GM18868 (cell line): ENCODE results near the gene NINJ2.
A peak's percentile ranks its signal among the peaks of the same experiment; 100 is the strongest.
"Not testable (repeated sequence)": the region's sequence is repeated elsewhere in the genome, so short reads cannot be mapped to it uniquely, and the experiment has no call there.

Source experiments
- ATAC-seq: cut with Tn5 transposase; IDR thresholded peaks from one replicate; pipeline ENCODE4 v1.9.1; 2021; ENCODE audit warnings: mild to moderate bottlenecking, moderate library complexity; ENCODE audit not compliant: unreplicated experiment

NINJ2 gene

DNA sequence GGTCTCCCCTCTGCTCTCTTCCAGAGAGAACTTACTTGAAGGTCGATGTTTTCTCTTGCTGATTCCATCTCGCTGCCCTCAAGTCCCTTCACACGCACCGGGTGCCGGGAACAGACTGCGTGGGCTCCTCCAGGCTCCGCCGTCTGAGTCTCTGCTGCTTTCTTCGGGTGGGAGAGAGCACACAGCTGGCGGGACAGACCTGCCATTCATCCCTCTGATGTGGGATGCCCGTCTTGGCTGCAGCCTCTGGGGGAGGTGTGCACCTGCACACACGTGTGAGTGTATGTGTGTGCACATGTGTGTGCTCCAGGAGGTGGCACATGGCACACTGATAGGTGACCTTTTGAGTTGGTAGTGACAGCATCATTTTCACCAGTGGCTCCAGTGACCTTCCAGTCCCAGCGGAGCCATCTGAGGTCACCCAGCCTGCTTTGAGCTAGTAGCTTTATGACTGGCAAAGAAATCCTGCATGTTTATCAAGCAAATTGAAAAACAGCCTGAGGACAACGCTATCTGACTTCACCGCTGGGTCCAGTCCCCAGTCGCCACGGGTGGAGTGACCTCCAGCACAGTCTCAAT lies at the start of gene NINJ2:
Gene NINJ2, minus strand, starts transcription at position 153 of the 579 bp plus-strand sequence. Its CDS starts 85 bp downstream, at position 68.
- no peak for ATAC-seq

DNA sequence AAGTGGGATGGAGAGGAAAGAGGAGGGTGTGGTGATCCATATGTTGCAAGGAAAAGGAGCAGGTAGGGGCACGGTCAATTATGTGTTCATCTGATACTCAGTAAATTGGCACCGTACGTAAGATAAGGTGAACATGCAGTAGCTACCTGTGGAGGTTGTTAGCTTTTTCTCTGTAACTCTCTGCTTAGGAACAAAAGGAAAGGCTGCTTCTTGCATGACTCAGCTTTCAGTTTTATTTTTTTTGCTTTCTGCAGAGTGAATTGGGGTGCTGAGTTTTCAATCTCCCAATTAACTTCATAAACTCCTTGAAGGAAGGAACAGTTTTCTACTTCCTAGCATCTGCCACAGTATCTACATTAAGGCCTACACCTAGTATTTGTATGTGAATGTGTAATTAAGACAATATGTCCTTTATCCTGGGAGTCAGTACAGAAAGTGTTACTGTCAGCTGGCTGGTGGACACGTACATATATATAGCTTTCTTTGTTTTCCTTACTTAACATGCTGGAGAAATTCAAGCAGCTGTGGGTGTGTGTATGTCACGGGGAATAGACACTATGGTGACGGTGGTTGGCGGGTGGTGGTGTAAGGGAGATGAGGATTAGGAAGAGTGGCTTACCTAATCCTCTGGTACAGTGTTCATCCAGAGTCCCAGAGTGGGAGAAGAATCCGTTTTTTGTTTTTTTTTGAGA lies 49.1 kb upstream of the NINJ2 start:
- no peak for ATAC-seq

DNA sequence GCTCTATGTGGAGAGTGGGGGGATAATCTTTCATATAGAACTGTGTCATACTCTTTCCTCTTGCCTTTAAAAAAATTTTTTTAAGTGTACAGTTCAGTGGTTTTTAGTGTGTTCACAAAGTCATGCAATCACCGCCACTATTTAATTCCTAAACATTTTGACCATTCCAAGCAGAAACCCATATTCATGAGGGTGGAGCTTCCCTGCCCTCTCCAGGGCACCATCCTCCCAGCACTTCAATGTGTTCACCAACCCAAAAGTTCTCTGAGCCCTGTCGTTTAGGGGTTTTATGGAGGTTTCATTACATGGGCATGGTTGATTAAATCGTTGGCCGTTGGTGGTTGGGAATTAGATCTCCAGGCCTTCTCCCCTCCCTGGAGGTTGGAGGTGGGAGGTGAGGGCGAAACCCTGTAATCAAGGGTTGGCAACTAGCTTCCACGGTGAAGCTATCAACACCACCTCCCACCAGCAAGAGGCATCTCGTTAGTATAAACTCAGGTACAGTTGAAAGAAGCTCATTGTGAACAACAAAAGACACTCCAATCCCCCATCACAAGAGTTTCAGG lies 46.3 kb upstream of the NINJ2 start:
- no peak for ATAC-seq

DNA sequence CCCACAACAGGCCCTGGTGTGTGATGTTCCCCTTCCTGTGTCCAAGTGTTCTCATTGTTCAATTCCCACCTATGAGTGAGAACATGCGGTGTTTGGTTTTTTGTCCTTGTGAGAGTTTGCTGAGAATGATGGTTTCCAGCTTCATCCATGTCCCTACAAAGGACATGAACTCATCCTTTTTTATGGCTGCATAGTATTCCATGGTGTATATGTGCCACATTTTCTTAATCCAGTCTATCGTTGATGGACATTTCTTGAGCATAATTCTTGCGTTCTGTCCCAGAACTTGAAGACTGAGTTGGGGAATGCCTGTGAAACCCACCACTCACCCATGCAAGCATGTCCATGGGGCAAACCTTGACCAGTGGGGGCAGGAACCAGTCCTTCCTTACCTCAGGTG lies 44.8 kb upstream of the NINJ2 start:
- ATAC-seq, result not testable (repeated sequence)

DNA sequence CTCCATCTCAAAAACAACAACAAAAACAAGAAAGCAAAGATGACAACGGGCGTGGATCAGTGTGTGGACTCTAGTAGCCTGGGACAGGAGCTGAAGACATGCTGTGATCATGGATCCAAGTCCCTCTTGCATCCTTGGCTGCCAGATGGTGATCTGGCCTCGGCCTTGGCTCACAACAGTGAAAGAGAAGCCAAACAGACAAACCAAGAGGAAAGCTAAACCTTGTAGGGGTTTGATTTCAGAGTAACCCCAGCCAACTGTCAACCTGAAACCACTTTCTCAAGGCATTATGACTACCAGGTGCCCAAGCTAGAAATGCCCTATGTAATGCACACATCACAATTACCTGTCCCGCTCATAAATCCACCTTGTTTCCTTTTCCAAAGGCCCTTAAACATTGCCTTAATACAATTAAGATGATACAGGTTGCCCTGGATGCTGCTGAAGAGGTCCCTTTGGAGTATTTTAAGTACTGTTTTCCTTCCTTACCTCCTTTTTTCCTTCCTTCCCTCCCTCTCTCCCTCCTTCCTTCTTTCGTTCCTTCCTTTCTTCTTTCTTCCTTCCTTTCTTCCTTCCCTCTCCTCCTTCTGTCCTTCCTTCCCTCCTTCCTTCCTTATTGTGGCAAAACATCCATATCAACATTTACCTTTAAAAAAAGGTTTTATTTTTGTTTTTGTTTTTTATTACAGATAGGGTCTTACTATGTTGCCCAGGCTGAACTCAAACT lies 41.4 kb upstream of the NINJ2 start:
- no peak for ATAC-seq

GRCh38 chr12:701896-702539 lies 38.8 kb upstream of the NINJ2 start:
- ATAC-seq, result no peak

- ATAC-seq, result no peak
Observed at GRCh38 chr12:700016-700415, 36.8 kb upstream of the NINJ2 start.

DNA sequence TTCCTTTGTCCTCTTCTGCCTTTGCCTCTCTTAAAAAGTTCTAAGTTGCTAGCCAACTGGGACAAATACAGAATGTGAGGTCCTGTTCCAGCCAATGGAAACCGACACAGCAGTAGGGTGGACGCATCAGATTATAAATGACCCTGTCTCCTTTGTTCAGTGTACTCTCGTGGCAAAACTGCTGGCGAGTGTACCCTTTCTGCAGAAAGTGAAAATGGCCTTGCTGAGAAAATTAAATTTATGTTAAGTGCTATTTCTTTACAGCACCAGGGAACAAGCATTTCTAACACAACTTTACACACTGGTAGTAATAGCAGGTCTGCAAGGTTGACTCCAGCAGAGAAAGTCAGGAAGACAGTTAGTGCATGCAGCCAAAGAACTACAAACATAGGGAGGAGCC lies 35.0 kb upstream of the NINJ2 start:
- ATAC-seq, result not testable (repeated sequence)

- no peak for ATAC-seq
Observed at GRCh38 chr12:697481-697880, 34.2 kb upstream of the NINJ2 start.

DNA sequence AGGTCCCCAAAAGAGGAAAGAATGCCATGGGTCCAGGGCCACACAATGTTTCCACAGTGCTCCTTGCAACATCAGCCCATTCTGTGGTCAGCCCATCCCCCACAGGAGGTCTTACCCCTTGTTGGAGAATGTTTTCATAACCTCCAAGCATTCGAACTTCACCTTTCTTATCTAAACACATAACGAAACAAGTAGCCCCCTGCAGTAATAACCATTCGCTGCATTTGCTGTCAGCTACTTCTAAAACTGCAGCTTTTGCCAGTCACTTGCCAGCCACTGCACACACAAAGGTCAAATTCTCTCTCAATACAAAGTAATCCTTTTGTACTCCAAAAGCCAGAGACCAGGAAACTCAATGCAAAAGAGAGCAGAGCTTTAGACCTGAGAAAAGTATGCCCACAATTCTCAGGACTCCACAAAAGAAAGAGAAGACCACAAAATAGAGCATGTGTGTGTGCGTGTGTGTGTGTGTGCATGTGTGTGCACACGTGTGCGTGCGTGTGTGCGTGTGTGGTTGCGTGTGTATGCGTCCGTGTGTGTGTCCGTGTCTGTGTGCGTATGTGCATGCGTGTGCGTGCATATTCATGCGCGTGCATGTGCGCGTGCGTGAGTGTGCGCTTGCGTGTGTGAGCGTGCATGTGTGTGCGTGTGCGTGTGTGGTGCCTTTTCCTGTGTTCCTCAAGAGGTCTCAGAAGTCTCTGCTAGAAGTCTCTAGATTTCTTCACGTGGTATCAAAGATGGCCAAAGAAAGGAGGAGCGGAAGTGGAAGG lies 31.7 kb upstream of the NINJ2 start:
- ATAC-seq, result no peak

- ATAC-seq, result no peak
Observed at GRCh38 chr12:693934-694533, 30.8 kb upstream of the NINJ2 start.

GRCh38 chr12:692274-692673 lies 29.0 kb upstream of the NINJ2 start:
- ATAC-seq, result no peak

- ATAC-seq, result no peak
Observed at GRCh38 chr12:690466-690865, 27.2 kb upstream of the NINJ2 start.

DNA sequence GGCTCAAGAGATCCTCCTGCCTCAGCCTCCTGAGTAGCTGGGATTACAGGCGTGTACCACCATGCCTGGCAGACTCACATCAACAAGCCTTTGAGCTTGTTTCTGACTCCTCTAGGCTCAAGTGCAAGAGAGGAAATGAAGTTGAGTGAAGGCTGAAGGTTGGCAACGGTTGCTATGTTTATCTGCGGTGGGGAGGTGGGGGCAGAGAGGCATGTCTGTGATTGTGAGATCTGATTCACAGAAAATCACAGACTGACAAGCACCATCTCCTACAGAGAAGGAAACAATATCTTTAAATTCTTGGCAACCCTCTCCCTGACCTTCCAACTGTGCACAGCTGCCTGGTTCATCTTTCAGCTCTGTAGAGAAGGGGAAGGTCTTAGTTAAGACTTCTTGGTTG lies 22.1 kb upstream of the NINJ2 start:
- peak; percentile 87 for ATAC-seq

- ATAC-seq, result no peak
Observed at GRCh38 chr12:684416-684815, 21.2 kb upstream of the NINJ2 start.

- no peak for ATAC-seq
Observed at GRCh38 chr12:681568-682256, 18.5 kb upstream of the NINJ2 start.

DNA sequence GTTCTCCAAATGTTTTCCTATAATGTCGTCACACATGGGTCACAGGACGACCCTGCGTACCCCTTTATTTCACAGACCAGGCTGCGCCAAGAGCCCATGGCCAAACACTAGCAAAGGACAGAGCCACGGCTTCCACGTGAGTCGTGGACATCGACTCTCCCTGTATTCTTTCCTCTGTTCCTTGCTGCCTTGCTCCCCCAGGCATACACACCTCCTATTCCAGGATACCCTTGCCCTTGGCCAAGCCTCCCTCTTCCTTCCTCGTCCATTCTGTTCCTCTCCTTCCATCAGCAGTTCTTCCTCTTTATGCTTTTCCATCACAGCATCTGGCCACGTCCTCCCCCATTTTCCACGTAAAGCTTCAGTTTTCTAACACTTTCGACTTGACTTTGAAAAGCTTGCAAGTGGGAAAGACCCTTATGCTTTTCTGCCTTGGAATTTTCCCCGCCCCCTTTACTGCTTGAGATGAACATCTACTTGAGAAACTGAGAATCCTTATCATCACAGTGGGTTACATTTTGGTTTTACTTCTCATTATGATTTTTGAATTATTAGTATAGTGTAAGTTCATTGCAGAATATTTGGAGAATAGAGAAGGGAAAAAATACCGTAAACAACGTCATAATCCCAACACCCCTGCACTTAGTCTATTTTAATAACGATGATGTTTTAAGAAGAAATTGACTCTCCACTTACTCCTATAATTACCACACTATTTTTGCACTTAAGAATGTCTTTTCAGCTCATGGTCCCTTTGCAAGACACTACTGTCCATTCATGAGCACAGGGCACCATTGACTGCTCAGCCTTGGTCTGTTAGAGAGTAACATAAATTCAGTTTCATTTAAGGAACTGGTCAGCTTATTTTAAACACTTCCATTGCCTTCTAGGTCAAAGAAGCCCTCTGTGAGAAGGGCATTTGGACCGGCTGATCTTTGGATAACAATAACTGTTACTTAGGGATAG lies 15.8 kb upstream of the NINJ2 start:
- no peak for ATAC-seq

GRCh38 chr12:675562-675961 lies 12.3 kb upstream of the NINJ2 start:
- no peak for ATAC-seq
